Measurements from ENCODE around the gene PDE4D. TPM values are rescaled to one million over a fixed set of nuclear protein-coding genes. Genes with fewer than 3 reads are reported as not detected.

PDE4D gene
- total and polyA plus RNA-seq, 3 donors from 2014 or later, result 7.8 to 13.9 (median 8.7) TPM

- intact Hi-C loops (cut with DNase I; ENCODE audit: low total_unique reads), result no loop called here
- WGBS, 2 donors, result 95% methylated on average over 2 of the region's 2 CpGs
- Histone ChIP-seq H3K4me3 (no peak overlapping the region), H3K36me3 (ENCODE audit: low read depth, missing control alignments) (no peaks in the 10 kb centered on the region), H3K9me3 (no peaks in the 10 kb centered on the region), H3K27me3 (no peaks in the 10 kb centered on the region), H3K27ac (no peak overlapping the region), H3K4me1 (no peaks in the 10 kb centered on the region)
- no peak for DNase-seq
- TF ChIP-seq POLR2A (IDR thresholded peaks at IDR 0.05) (no peak), CTCF (IDR thresholded peaks at IDR 0.05) (no peak)
These were observed 904.6 kb downstream of the PDE4D start for GRCh38 chr5:58988938-58989337.

GRCh38 chr5:58987193-58987592 lies 906.3 kb downstream of the PDE4D start:
- no peaks in the 10 kb centered on the region for H3K36me3 ChIP-seq (ENCODE audit: low read depth, missing control alignments)
- no peak for DNase-seq
- H3K27me3 ChIP-seq, result no peaks in the 10 kb centered on the region
- intact Hi-C loops (cut with DNase I; ENCODE audit: low total_unique reads), result no loop called here
- no peak for TF ChIP-seq CTCF (IDR thresholded peaks at IDR 0.05)
- no peak for TF ChIP-seq POLR2A (IDR thresholded peaks at IDR 0.05)
- no peak overlapping the region for H3K4me3 ChIP-seq
- H3K4me1 ChIP-seq, result no peaks in the 10 kb centered on the region
- no peak overlapping the region for H3K27ac ChIP-seq
- H3K9me3 ChIP-seq, result no peaks in the 10 kb centered on the region

- Histone ChIP-seq H3K36me3 (ENCODE audit: low read depth, missing control alignments) (no peaks in the 10 kb centered on the region), H3K4me3 (no peak overlapping the region), H3K27ac (no peak overlapping the region), H3K27me3 (no peaks in the 10 kb centered on the region), H3K4me1 (no peaks in the 10 kb centered on the region), H3K9me3 (no peaks in the 10 kb centered on the region)
- no peak for TF ChIP-seq POLR2A (IDR thresholded peaks at IDR 0.05)
- no peak for TF ChIP-seq CTCF (IDR thresholded peaks at IDR 0.05)
- no peak for DNase-seq
- WGBS, 2 donors, result 66 to 83% methylated on average over 6 to 8 of the region's 8 CpGs
- intact Hi-C loops (cut with DNase I; ENCODE audit: low total_unique reads), result no loop called here
These were observed 907.2 kb downstream of the PDE4D start for GRCh38 chr5:58986281-58986680.

- TF ChIP-seq POLR2A (IDR thresholded peaks at IDR 0.05), result no peak
- TF ChIP-seq CTCF (IDR thresholded peaks at IDR 0.05), result no peak
- H3K27ac ChIP-seq, result no peak overlapping the region
- intact Hi-C loops (cut with DNase I; ENCODE audit: low total_unique reads), result no loop called here
- no peaks in the 10 kb centered on the region for H3K4me1 ChIP-seq
- no peaks in the 10 kb centered on the region for H3K36me3 ChIP-seq (ENCODE audit: low read depth, missing control alignments)
- DNase-seq, result no peak
- H3K4me3 ChIP-seq, result no peak overlapping the region
- no peaks in the 10 kb centered on the region for H3K27me3 ChIP-seq
- H3K9me3 ChIP-seq, result no peaks in the 10 kb centered on the region
- WGBS, 2 donors, result 59 to 68% methylated on average over 4 of the region's 4 CpGs
These were observed 907.8 kb downstream of the PDE4D start for GRCh38 chr5:58985759-58986158.

- WGBS, 2 donors, result 80 to 81% methylated on average over 4 of the region's 4 CpGs
- intact Hi-C loops (cut with DNase I; ENCODE audit: low total_unique reads), result no loop called here
- no peaks in the 10 kb centered on the region for H3K4me1 ChIP-seq
- no peak overlapping the region for H3K4me3 ChIP-seq
- TF ChIP-seq POLR2A (IDR thresholded peaks at IDR 0.05) (no peak), CTCF (IDR thresholded peaks at IDR 0.05) (no peak)
- no peak overlapping the region for H3K27ac ChIP-seq
- H3K9me3 ChIP-seq, result no peaks in the 10 kb centered on the region
- no peaks in the 10 kb centered on the region for H3K27me3 ChIP-seq
- DNase-seq, result no peak
- H3K36me3 ChIP-seq (ENCODE audit: low read depth, missing control alignments), result no peaks in the 10 kb centered on the region
These were observed 908.2 kb downstream of the PDE4D start for GRCh38 chr5:58985311-58985710.
